GM08714 (cell line): ENCODE measurements around the gene GAB3.

Experiments
- H3K4me3 ChIP-seq: fragments of 200-500 bp; sonication (Bioruptor generic); 2 replicates; pipeline ENCODE4 v1.5.1; 2014; ENCODE audit warnings: mild to moderate bottlenecking, low read length, inconsistent platforms
- ZNF274 ChIP-seq: IDR thresholded peaks from 2 replicates; pipeline ENCODE4 v1.6.1; 2012; ENCODE audit warnings: mild to moderate bottlenecking, low read depth, low read length

The GAB3 gene

DNA sequence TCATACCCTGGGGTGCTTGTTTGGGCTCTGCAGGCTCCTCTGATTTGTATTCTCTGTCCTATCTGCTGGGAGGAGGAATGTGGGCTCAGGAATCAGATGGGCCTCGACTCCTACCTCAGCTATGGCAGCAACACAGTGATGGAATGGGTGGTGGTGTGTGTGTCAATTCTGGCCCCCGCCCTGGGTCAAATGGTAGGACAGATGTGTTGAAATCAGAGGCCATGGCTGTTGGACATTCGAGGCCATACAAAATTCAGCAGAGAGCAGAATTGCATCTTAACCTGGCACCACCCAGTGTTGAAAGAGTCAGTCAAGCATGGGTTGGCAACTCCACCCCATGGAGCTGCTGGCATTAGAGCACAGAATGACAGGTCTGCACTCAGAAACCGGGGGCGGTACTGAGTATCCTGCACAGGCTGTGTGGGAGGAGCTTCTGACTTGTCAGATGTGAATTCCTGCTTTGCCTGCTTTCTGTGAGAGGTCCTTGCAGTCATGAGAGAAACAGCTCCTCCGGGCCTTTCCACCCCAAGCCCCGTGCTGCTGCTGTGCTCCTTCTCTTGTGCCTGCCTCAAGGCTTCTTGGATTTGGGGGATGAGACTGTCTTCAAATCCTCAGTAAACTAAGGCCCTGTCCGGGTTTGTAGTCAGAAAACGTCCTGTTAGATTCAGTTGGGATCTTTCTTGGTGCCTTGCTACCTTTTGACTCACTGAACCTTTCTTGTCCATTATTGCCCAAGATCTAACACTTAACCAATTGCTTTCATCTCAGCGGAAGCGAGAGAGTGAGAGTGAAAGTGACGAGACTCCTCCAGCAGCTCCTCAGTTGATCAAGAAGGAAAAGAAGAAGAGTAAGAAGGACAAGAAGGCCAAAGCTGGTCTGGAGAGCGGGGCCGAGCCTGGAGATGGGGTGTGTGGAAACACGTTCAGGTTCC, 24.8 kb upstream of the GAB3 start:
- H3K4me3 ChIP-seq: no peak overlapping the region
- no peak for TF ChIP-seq ZNF274

DNA sequence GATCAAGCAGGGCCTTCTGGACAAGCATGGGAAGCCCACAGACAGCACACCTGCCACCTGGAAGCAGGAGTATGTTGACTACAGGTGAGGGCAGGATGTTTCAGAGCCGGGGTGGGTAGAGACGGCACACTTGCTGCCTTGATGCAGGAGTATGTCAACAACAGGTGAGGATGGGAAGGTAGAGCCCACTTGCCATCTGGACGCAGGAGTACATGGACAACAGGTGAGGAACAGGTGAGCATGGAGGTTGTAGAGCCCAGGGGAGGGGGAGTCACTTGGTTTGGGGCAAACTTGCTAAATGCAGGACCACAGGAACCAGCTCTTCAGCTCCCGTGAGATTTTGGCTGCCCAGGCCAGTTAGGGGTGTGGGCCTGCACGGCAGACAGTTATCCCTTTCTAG, 23.7 kb upstream of the GAB3 start:
- no peak overlapping the region for H3K4me3 ChIP-seq
- TF ChIP-seq ZNF274: no peak

GRCh38 chrX:154762537-154763296, 11.8 kb upstream of the GAB3 start, which contains the start of gene DKC1:
Gene DKC1 (plus strand): TSS chrX:154762864. CDS start chrX:154762966, 102 bp downstream.
- peak within 1 kb of the TSS; percentile 80 for H3K4me3 ChIP-seq
- TF ChIP-seq ZNF274: no peak

GRCh38 chrX:154761977-154762536, 11.2 kb upstream of the GAB3 start:
- peak overlapping the region; percentile 80 for H3K4me3 ChIP-seq
- TF ChIP-seq ZNF274: no peak

DNA sequence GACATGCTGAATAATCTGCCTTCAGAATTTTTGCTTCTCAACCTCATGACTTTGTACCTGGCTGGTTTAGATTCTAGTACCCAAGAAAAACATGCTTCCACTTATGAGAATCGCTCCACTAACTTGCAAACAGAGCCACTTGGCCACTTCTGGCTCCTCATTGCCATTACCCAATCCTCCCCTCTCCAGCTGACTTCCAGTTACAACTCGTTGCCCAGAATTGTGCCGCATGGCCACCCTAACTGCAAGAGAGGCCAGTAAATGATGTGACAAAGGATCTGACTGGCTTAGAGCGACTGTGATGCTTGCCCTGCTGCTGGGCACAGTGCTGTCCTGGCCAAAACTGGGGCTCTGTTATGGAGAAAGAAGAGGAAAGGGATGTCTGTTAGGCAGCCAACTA, 7.8 kb upstream of the GAB3 start:
- H3K4me3 ChIP-seq: no peak overlapping the region
- no peak for TF ChIP-seq ZNF274

DNA sequence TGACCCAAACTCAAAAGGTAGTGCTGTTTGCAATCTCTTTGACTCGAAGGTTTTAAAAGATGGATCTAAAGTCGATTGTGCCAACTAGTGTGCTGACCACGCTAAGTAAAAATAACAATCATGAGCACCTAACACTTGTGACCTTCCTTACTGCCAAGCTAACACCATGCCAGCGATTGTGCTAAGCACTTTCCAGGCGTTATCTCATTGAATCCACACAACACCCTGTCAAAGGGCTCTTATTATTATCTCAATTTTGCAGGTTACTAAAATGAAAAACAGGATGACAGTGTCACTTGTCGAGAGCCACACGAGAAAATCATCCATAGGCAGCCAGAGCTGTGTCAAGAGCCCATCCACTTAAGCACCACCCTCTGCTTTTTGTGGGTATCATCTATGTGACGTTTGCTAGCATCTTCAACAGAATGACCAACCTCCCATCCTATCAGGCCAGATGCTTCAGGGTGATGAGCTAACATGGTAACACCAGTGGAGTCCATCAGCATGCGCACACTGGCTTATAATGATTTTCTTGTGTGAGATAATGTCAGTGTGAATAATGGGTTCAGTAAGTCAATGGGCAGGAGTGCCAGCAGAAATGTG, 893 bp upstream of the GAB3 start:
- no peak overlapping the region for H3K4me3 ChIP-seq
- TF ChIP-seq ZNF274: no peak

- TF ChIP-seq ZNF274: no peak
Observed at GRCh38 chrX:154751203-154751668, 359 bp upstream of the GAB3 start.

GRCh38 chrX:154749856-154750255, 1.0 kb downstream of the GAB3 start:
- no peak for TF ChIP-seq ZNF274
- H3K4me3 ChIP-seq: peak overlapping the region; percentile 60; the same call in 1 of the 2 replicates

More at GRCh38 chrX:154751203-154751668, 359 bp upstream of the GAB3 start:
- H3K4me3 ChIP-seq: no peak overlapping the region; the same call in 1 of the 2 replicates

DNA sequence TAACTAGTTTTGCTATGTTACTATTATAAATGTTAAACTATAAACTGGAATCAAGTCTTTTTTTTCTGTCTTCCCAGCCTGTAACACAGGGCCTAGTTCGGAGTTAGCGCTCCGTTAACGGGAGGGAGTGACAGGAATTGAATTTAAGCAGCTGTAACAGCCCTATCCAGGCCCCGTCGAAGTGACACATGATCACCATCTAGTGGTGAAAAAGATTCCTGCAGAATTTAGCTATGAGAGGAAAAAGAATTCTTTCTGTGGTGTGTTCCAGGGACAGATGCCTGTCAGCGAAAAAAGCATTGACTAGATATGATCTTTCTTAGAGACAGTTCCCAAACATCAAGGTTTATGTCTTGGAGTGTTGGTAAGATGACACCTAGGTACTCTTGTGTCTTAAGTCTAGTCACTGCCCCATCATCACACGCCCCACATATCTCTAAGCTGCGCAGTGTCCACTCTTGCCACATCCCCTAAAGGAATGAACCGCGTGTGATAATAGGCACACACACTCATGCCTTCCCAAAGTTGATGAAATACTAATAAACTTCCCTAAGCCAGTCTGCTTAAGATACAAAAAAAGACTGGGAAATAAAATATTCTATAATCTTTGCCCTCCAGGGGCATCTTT, 2.1 kb downstream of the GAB3 start:
- no peak for TF ChIP-seq ZNF274
- no peak overlapping the region for H3K4me3 ChIP-seq

- no peak for TF ChIP-seq ZNF274
- H3K4me3 ChIP-seq: no peak overlapping the region
Observed at GRCh38 chrX:154742613-154743012, 8.3 kb downstream of the GAB3 start.

DNA sequence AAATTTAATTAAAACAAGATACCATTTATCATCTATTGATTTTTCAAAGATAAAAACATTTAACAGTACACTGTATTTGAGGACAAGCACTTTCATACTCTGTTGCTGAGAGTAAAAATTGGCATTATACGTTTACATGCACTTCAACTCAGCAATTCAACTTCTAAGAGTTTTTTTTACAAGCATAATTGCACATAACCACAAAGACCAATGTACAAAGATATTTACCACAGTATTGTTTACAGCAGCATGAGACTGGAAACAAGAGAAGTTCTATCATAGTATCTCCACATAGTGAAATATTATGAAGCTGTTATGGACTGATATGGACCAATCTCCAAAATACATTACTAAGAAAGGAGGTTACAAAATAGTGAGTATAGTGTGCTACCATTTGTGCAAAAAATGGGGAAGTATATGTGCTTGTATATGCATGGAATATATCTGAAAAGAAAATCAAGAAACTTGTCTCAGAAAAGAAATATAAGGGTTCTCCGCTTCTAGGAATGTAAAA, 10.9 kb downstream of the GAB3 start:
- H3K4me3 ChIP-seq: no peak overlapping the region
- TF ChIP-seq ZNF274: no peak

GRCh38 chrX:154738011-154738738, 12.7 kb downstream of the GAB3 start:
- no peak for TF ChIP-seq ZNF274

DNA sequence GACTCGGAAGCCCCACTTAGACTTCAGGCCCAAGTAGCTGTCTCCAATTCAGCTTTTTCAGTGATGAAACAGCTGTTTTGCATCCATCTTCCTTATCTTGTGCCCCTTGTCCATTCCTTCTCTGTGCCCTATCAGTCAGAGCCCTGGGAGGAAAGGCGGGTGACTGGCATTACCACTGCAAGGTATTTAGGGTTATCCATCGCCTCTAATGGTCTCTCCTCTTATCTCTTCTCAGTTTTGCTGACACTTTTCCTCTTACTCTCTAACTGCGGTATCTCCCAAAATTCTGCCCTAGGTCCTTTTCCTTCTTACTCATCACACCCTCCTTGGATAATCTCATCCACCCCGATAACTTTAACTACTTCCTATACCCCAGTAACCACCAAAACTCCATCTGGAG, 13.7 kb downstream of the GAB3 start:
- no peak for TF ChIP-seq ZNF274
- H3K4me3 ChIP-seq: no peak overlapping the region

More at GRCh38 chrX:154738011-154738738, 12.7 kb downstream of the GAB3 start:
- H3K4me3 ChIP-seq: no peak overlapping the region
